Prostate gland (tissue), 2 donors: Measurements from ENCODE around the gene LZTR1.

Source experiments
- POLR2AphosphoS5 ChIP-seq: sonication (generic); formaldehyde crosslinking; IDR thresholded peaks from one replicate; pipeline ENCODE4 v1.6.1; 2017; ENCODE audit warnings: antibody characterized with exemption
- TF ChIP-seq, protein P1 (sequence below), 4 experiments: fragments of 200-600 bp in 2 of 4; fragments of 450-650 bp in 2 of 4; sonication (generic) in 2 of 4; IDR thresholded peaks; 1 replicate in 3 of 4; 2 replicates in 1 of 4; pipeline ENCODE4 v1.5.1; 2016 to 2019; ENCODE audit warnings: antibody characterized with exemption in 4 of 4, mild to moderate bottlenecking in 2 of 4, moderate library complexity in 2 of 4

DNA sequence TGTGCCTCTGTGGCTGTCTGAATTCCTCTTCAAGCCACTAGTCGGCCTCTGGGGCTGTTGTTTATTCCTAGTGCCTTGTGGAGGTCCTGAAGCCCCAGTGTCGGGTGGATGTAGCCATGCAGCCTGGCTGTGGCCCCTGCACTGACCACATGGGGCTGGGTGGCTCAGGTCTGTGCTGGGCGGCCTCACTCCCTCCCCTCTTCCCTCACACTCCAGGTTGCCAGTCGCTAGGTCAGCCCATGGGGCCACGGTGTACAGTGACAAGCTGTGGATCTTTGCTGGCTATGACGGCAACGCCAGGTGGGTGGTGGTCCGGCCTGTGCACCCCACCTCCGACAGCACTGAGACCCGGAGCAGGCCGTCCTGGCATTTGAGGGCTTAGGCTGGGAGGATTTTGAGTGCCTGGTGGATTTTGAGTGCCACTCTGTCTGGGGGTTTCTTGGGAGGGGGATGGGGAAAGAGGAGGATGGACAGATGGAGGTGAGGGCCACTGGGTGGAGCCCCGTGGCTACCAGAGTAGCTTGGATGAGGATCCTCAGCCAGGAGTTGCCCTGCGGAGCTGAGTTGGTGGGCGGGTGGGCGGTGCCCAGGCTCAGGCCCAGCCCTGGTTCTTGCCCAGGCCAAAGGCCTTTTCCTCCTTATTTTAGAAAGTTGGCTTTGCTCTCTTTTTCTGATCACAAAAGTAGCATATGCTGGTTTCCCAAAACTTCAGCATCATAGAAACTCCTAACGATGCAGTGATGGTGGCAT lies 6.7 kb downstream of the LZTR1 start:
- TF ChIP-seq, protein P1, sequence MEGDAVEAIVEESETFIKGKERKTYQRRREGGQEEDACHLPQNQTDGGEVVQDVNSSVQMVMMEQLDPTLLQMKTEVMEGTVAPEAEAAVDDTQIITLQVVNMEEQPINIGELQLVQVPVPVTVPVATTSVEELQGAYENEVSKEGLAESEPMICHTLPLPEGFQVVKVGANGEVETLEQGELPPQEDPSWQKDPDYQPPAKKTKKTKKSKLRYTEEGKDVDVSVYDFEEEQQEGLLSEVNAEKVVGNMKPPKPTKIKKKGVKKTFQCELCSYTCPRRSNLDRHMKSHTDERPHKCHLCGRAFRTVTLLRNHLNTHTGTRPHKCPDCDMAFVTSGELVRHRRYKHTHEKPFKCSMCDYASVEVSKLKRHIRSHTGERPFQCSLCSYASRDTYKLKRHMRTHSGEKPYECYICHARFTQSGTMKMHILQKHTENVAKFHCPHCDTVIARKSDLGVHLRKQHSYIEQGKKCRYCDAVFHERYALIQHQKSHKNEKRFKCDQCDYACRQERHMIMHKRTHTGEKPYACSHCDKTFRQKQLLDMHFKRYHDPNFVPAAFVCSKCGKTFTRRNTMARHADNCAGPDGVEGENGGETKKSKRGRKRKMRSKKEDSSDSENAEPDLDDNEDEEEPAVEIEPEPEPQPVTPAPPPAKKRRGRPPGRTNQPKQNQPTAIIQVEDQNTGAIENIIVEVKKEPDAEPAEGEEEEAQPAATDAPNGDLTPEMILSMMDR (IDR thresholded peaks at IDR 0.05): no peak
- no peak for TF ChIP-seq POLR2AphosphoS5
